H9 (cell line): ENCODE measurements around the gene TMEM140. TPM values are rescaled to one million over a fixed set of nuclear protein-coding genes. Genes with fewer than 3 reads are reported as not detected.

Experiments used
- DNase-seq: peaks from one replicate; pipeline ENCODE4 v3.0.0-alpha.2; 2017
- H2AFZ ChIP-seq: one replicate; pipeline ENCODE4 v1.6.1; 2013; ENCODE audit warnings: mild to moderate bottlenecking, low read length, control low read depth, moderate library complexity
- H2AK5ac ChIP-seq: 2 replicates; pipeline ENCODE4 v1.6.1; 2013; ENCODE audit warnings: low read length, control low read depth, mixed read lengths; ENCODE audit not compliant: insufficient read length
- H2BK120ac ChIP-seq: one replicate; pipeline ENCODE4 v1.6.1; 2013; ENCODE audit warnings: low read depth, mild to moderate bottlenecking, low read length, control low read depth, inconsistent platforms; ENCODE audit not compliant: poor library complexity, severe bottlenecking
- H2BK12ac ChIP-seq: 2 replicates; pipeline ENCODE4 v1.6.1; 2013; ENCODE audit warnings: low read length, control low read depth, mixed read lengths, low read depth; ENCODE audit not compliant: insufficient read length
- H2BK15ac ChIP-seq: 2 replicates; pipeline ENCODE4 v1.6.1; 2013; ENCODE audit warnings: low read depth, low read length, control low read depth
- H2BK20ac ChIP-seq: one replicate; pipeline ENCODE4 v1.6.1; 2013; ENCODE audit warnings: low read depth, mild to moderate bottlenecking, low read length, control low read depth, inconsistent platforms; ENCODE audit not compliant: poor library complexity, severe bottlenecking
- H2BK5ac ChIP-seq: 2 replicates; pipeline ENCODE4 v1.6.1; 2013; ENCODE audit warnings: low read length, control low read depth, mixed read lengths; ENCODE audit not compliant: insufficient read length
- H3K14ac ChIP-seq: 2 replicates; pipeline ENCODE4 v1.6.1; 2013; ENCODE audit warnings: low read length, control low read depth; ENCODE audit not compliant: insufficient read depth
- H3K18ac ChIP-seq: 2 replicates; pipeline ENCODE4 v1.6.1; 2013; ENCODE audit warnings: low read depth, mild to moderate bottlenecking, mixed read lengths, low read length, control low read depth; ENCODE audit not compliant: insufficient read length
- H3K23ac ChIP-seq: 2 replicates; pipeline ENCODE4 v1.6.1; 2013; ENCODE audit warnings: low read length, control low read depth, mixed read lengths, low read depth; ENCODE audit not compliant: insufficient read length
- H3K23me2 ChIP-seq: 2 replicates; pipeline ENCODE4 v1.6.1; 2013; ENCODE audit warnings: low read depth, mild to moderate bottlenecking, mixed read lengths, low read length, control low read depth; ENCODE audit not compliant: insufficient read length, poor library complexity, severe bottlenecking
- H3K27ac ChIP-seq: 2 replicates; pipeline ENCODE4 v1.5.1; 2013; ENCODE audit warnings: low read length, control low read depth, mixed read lengths, low read depth; ENCODE audit not compliant: insufficient read length
- H3K27me3 ChIP-seq: 2 replicates; pipeline ENCODE4 v1.6.1; 2013; ENCODE audit warnings: low read length, control low read depth, inconsistent platforms; ENCODE audit not compliant: insufficient read depth
- H3K4ac ChIP-seq: 2 replicates; pipeline ENCODE4 v1.6.1; 2013; ENCODE audit warnings: low read depth, mild to moderate bottlenecking, control low read depth, inconsistent platforms, low read length, moderate library complexity
- H3K4me1 ChIP-seq: 2 replicates; pipeline ENCODE4 v1.6.1; 2013; ENCODE audit warnings: low read length, control low read depth, inconsistent platforms; ENCODE audit not compliant: insufficient read depth
- H3K4me2 ChIP-seq: 2 replicates; pipeline ENCODE4 v1.6.1; 2013; ENCODE audit warnings: low read length, control low read depth, mixed read lengths; ENCODE audit not compliant: insufficient read length, insufficient read depth
- H3K56ac ChIP-seq: 2 replicates; pipeline ENCODE4 v1.6.1; 2013; ENCODE audit warnings: low read depth, mild to moderate bottlenecking, mixed read lengths, low read length, control low read depth; ENCODE audit not compliant: insufficient read length
- H3K79me1 ChIP-seq: 2 replicates; pipeline ENCODE4 v1.6.1; 2013; ENCODE audit warnings: low read depth, mild to moderate bottlenecking, moderate library complexity, low read length, control low read depth, inconsistent platforms; ENCODE audit not compliant: insufficient read depth, poor library complexity, severe bottlenecking
- H3K79me2 ChIP-seq: 2 replicates; pipeline ENCODE4 v1.6.1; 2013; ENCODE audit warnings: low read length, control low read depth, inconsistent platforms; ENCODE audit not compliant: insufficient read depth
- H3K9ac ChIP-seq: 2 replicates; pipeline ENCODE4 v1.6.1; 2013; ENCODE audit warnings: low read length, control low read depth, mixed read lengths; ENCODE audit not compliant: insufficient read length; ENCODE audit errors: extremely low read depth
- H3K9me3 ChIP-seq: one replicate; pipeline ENCODE4 v1.6.1; 2013; ENCODE audit warnings: low read depth, low read length, inconsistent platforms; ENCODE audit not compliant: control insufficient read depth
- H3T11ph ChIP-seq: one replicate; pipeline ENCODE4 v1.6.1; 2013; ENCODE audit warnings: mild to moderate bottlenecking, low read length, control low read depth, inconsistent platforms
- H4K20me1 ChIP-seq: one replicate; pipeline ENCODE4 v1.6.1; 2013; ENCODE audit not compliant: control insufficient read depth, insufficient read length, insufficient read depth
- H4K5ac ChIP-seq: 2 replicates; pipeline ENCODE4 v1.6.1; 2013; ENCODE audit warnings: low read depth, mild to moderate bottlenecking, mixed read lengths, low read length, control low read depth; ENCODE audit not compliant: insufficient read length
- H4K8ac ChIP-seq: replicated peaks from 2 replicates; pipeline ENCODE4 v1.6.1; 2013; ENCODE audit warnings: low read length, control low read depth, mixed read lengths, low read depth; ENCODE audit not compliant: insufficient read length
- H4K91ac ChIP-seq: 2 replicates; pipeline ENCODE4 v1.6.1; 2013; ENCODE audit warnings: low read depth, mild to moderate bottlenecking, moderate library complexity, mixed read lengths, low read length, control low read depth; ENCODE audit not compliant: insufficient read length
- H3K27ac Mint-ChIP-seq, 3 experiments: 2 replicates in 2 of 3; 3 replicates in 1 of 3; pipeline ENCODE4 v1.8.0; 2020 to 2021; ENCODE audit warnings: mixed read lengths in 3 of 3, mild to moderate bottlenecking in 1 of 3, moderate library complexity in 1 of 3
- H3K27me3 Mint-ChIP-seq: 2 replicates; pipeline ENCODE4 v1.8.0; 2021; ENCODE audit warnings: low read depth, mild to moderate bottlenecking, moderate library complexity, mixed read lengths
- H3K36me3 Mint-ChIP-seq, 3 experiments: 2 replicates in 2 of 3; 3 replicates in 1 of 3; pipeline ENCODE4 v1.8.0; 2020 to 2021; ENCODE audit warnings: low read depth in 3 of 3, mixed read lengths in 3 of 3; ENCODE audit not compliant: insufficient read depth in 1 of 3
- H3K4me1 Mint-ChIP-seq, 2 experiments: 2 replicates each; pipeline ENCODE4 v1.8.0; 2020; ENCODE audit warnings: mixed read lengths in 2 of 2
- H3K4me3 Mint-ChIP-seq, 2 experiments: 2 replicates in 1 of 2; 3 replicates in 1 of 2; pipeline ENCODE4 v1.8.0; 2020 to 2021; ENCODE audit warnings: mild to moderate bottlenecking in 2 of 2, mixed read lengths in 2 of 2, moderate library complexity in 1 of 2
- H3K9me3 Mint-ChIP-seq, 2 experiments: 2 replicates in 1 of 2; 3 replicates in 1 of 2; pipeline ENCODE4 v1.8.0; 2020; ENCODE audit warnings: mild to moderate bottlenecking in 2 of 2, mixed read lengths in 2 of 2, moderate library complexity in 1 of 2
- CTCF ChIP-seq: fragments of 200-600 bp; sonication (generic); conservative IDR thresholded peaks from 3 replicates; pipeline ENCODE4 v1.8.0; 2021; ENCODE audit warnings: antibody characterized with exemption, mild to moderate bottlenecking
- WGBS: extraction: QIAGEN DNeasy Blood & Tissue Kit; methylation state at CpG from one replicate; pipeline ENCODE4 v1.1.7; 2013; ENCODE audit warnings: missing lambda C conversion rate, low lambda C conversion rate, mixed read lengths; ENCODE audit not compliant: insufficient read length; ENCODE audit errors: extremely low coverage; 5-methylcytosine and 5-hydroxymethylcytosine counted together
- total RNA-seq: library from RNA; stranded (reverse); gene quantifications from 2 replicates; pipeline ENCODE4 v1.2.1, GENCODE V29; 2021

Gene TMEM140
- total RNA-seq, 1 experiment from 2014 or later = not detected

- Histone ChIP-seq H3K18ac (no peak overlapping the region), H3K23me2 (no peaks in the 10 kb centered on the region), H4K5ac (no peak overlapping the region), H3K79me1 (no peaks in the 10 kb centered on the region), H3K27ac (no peak overlapping the region), H3K14ac (no peak overlapping the region), H3K4me1 (peaks cover 4% of the 10 kb centered on the region; the same call in 1 of the 2 replicates), H3K9me3 (no peaks in the 10 kb centered on the region), H3K4ac (no peak overlapping the region), H2BK12ac (no peak overlapping the region), H4K91ac (no peak overlapping the region), H3K9ac (no peak overlapping the region), H2AFZ (no peak overlapping the region), H2BK20ac (no peak overlapping the region), H3K79me2 (no peaks in the 10 kb centered on the region), H3T11ph (no peak overlapping the region), H4K8ac (no peak overlapping the region), H3K27me3 (no peaks in the 10 kb centered on the region), H2BK120ac (no peak overlapping the region), H3K4me2 (no peak overlapping the region), H2AK5ac (no peak overlapping the region), H4K20me1 (no peaks in the 10 kb centered on the region), H3K23ac (no peak overlapping the region), H3K56ac (no peak overlapping the region), H2BK15ac (no peak overlapping the region), H2BK5ac (no peak overlapping the region)
- no CpG with 5 or more reads among the region's 2 CpGs for WGBS
- Mint-ChIP-seq H3K36me3 (peaks cover 50 to 82% (median 81%) of the 10 kb centered on the region in 3 experiments), H3K9me3 (peaks cover 52 to 54% of the 10 kb centered on the region in 2 experiments), H3K27me3 (peaks cover 5% of the 10 kb centered on the region), H3K27ac (no peak overlapping the region), H3K4me3 (no peak overlapping the region), H3K4me1 (peaks cover 12 to 21% of the 10 kb centered on the region in 2 experiments)
- TF ChIP-seq CTCF = no peak
- DNase-seq = no peak
Observed at GRCh38 chr7:135159359-135160085, 11.7 kb downstream of the TMEM140 start.
